ENCODE data around the gene GPC4.

DNA sequence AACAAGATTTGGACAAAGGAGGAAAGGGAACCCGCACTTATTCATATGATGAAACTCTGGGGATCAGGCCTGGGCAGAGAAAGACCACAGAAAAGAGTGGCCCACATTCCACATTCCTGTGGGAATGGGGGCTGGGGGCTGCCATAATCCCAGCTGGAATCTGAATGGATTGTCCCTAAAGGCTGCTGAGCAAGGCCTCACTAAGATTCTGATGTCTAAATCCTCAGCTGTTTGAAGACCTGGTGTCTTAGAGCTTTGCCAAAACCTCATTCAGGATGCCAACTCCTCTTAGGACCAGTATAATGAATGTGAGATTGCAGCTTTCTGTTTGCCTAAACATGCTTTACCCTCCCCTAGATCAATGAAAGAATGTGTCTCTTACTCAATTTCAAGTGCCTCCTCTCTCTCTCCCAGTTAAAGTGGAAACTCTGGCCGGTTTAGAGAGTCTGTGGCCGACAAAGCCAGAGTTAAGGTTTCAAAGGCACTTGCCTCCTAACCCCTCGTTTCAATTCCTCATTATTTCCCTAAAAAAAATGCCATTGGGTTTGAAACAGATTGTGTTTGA is 33.3 kb upstream of the GPC4 start:
- TF ChIP-seq, protein P1, sequence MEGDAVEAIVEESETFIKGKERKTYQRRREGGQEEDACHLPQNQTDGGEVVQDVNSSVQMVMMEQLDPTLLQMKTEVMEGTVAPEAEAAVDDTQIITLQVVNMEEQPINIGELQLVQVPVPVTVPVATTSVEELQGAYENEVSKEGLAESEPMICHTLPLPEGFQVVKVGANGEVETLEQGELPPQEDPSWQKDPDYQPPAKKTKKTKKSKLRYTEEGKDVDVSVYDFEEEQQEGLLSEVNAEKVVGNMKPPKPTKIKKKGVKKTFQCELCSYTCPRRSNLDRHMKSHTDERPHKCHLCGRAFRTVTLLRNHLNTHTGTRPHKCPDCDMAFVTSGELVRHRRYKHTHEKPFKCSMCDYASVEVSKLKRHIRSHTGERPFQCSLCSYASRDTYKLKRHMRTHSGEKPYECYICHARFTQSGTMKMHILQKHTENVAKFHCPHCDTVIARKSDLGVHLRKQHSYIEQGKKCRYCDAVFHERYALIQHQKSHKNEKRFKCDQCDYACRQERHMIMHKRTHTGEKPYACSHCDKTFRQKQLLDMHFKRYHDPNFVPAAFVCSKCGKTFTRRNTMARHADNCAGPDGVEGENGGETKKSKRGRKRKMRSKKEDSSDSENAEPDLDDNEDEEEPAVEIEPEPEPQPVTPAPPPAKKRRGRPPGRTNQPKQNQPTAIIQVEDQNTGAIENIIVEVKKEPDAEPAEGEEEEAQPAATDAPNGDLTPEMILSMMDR (tag by site-specific recombination; IDR thresholded peaks at IDR 0.05) = no peak
- TF ChIP-seq BCL11A (tag by site-specific recombination; IDR thresholded peaks at IDR 0.05; ENCODE audit: low read depth) (no peak), REST (tag by site-specific recombination; IDR thresholded peaks at IDR 0.05) (no peak), ZNF76 (tag by site-specific recombination; IDR thresholded peaks at IDR 0.05; ENCODE audit: borderline replicate concordance, low read depth) (no peak), KLF17 (tag by site-specific recombination; IDR thresholded peaks at IDR 0.05) (no peak), ZNF621 (tag by site-specific recombination; IDR thresholded peaks at IDR 0.05) (no peak), PRDM10 (tag by site-specific recombination; IDR thresholded peaks at IDR 0.05) (no peak), ZBTB1 (tag by site-specific recombination; IDR thresholded peaks at IDR 0.05) (no peak), OVOL3 (tag by site-specific recombination; IDR thresholded peaks at IDR 0.05) (no peak)
- TF ChIP-seq, protein P2, sequence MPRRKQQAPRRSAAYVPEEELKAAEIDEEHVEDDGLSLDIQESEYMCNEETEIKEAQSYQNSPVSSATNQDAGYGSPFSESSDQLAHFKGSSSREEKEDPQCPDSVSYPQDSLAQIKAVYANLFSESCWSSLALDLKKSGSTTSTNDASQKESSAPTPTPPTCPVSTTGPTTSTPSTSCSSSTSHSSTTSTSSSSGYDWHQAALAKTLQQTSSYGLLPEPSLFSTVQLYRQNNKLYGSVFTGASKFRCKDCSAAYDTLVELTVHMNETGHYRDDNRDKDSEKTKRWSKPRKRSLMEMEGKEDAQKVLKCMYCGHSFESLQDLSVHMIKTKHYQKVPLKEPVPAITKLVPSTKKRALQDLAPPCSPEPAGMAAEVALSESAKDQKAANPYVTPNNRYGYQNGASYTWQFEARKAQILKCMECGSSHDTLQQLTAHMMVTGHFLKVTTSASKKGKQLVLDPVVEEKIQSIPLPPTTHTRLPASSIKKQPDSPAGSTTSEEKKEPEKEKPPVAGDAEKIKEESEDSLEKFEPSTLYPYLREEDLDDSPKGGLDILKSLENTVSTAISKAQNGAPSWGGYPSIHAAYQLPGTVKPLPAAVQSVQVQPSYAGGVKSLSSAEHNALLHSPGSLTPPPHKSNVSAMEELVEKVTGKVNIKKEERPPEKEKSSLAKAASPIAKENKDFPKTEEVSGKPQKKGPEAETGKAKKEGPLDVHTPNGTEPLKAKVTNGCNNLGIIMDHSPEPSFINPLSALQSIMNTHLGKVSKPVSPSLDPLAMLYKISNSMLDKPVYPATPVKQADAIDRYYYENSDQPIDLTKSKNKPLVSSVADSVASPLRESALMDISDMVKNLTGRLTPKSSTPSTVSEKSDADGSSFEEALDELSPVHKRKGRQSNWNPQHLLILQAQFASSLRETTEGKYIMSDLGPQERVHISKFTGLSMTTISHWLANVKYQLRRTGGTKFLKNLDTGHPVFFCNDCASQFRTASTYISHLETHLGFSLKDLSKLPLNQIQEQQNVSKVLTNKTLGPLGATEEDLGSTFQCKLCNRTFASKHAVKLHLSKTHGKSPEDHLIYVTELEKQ (tag by site-specific recombination; IDR thresholded peaks at IDR 0.05; ENCODE audit: borderline replicate concordance) = no peak

Measured in HEK293 (cell line).